ENCODE results near the gene ZNF700.

- TF ChIP-seq CTCF (IDR thresholded peaks at IDR 0.05; ENCODE audit: insufficient read depth, low read length), result no peak
- TF ChIP-seq POLR2AphosphoS5 (IDR thresholded peaks at IDR 0.05; ENCODE audit: low read depth), result no peak
- no peak for TF ChIP-seq GABPA (IDR thresholded peaks at IDR 0.05; ENCODE audit: low read depth)
- TF ChIP-seq REST (IDR thresholded peaks at IDR 0.05; ENCODE audit: insufficient replicate concordance, low read depth), result no peak
These were observed 22.7 kb upstream of the ZNF700 start for GRCh38 chr19:11902228-11902627.
